CD4-positive, alpha-beta T cell (primary cell): ENCODE results near the gene CD7. TPM values are rescaled to one million over a fixed set of nuclear protein-coding genes. Genes with fewer than 3 reads are reported as not detected.

Experiments
- ATAC-seq: fragments of 200-7000 bp; cut with Tn5 transposase; one replicate; pipeline ENCODE4 v1.10.0; 2022; ENCODE audit warnings: mild to moderate bottlenecking; ENCODE audit not compliant: poor library complexity
- CTCF ChIA-PET: fragments of 350-600 bp; sonication (Branson Sonifier 250); formaldehyde crosslinking; loops from one replicate; lab custom pipeline; 2021; ENCODE audit warnings: antibody characterized with exemption, inconsistent platforms; lab: Charles Lee
- POLR2A ChIA-PET: fragments of 350-600 bp; sonication (Branson Sonifier 250); formaldehyde crosslinking; loops from one replicate; lab custom pipeline; 2021; ENCODE audit warnings: antibody characterized with exemption, inconsistent platforms; lab: Charles Lee
- DNase-seq, 14 experiments: peaks; one replicate each; pipeline ENCODE4 v3.0.0-alpha.2; 2013 to 2020; ENCODE audit warnings: mixed read lengths in 2 of 14
- H3K27ac ChIP-seq, 2 donors: one replicate each; pipeline versions ENCODE4 v1.5.1 to v1.7.0; 2013; ENCODE audit warnings: low read length in 2 of 2, low read depth in 1 of 2, mild to moderate bottlenecking in 1 of 2
- H3K27me3 ChIP-seq, 2 experiments: 1 replicate in 1 of 2; 2 replicates in 1 of 2; pipeline versions ENCODE4 v1.6.1 to v1.7.0; 2013; ENCODE audit warnings: low read length in 2 of 2, control low read depth in 1 of 2, mild to moderate bottlenecking in 1 of 2, moderate library complexity in 1 of 2; ENCODE audit not compliant: insufficient read depth in 2 of 2, control insufficient read depth in 1 of 2
- H3K36me3 ChIP-seq: one replicate; pipeline ENCODE4 v1.6.1; 2013; ENCODE audit warnings: low read length, control low read depth; ENCODE audit not compliant: insufficient read depth
- H3K4me1 ChIP-seq: one replicate; pipeline ENCODE4 v1.6.1; 2013; ENCODE audit warnings: low read length, control low read depth; ENCODE audit not compliant: insufficient read depth
- H3K4me3 ChIP-seq: one replicate; pipeline ENCODE4 v1.5.1; 2013; ENCODE audit warnings: mild to moderate bottlenecking, low read length, moderate library complexity
- H3K9me3 ChIP-seq, 2 experiments: 1 replicate in 1 of 2; 2 replicates in 1 of 2; pipeline versions ENCODE4 v1.6.1 to v1.7.0; 2013; ENCODE audit warnings: low read length in 2 of 2, mild to moderate bottlenecking in 2 of 2, control low read depth in 1 of 2, moderate library complexity in 1 of 2; ENCODE audit not compliant: control insufficient read depth in 1 of 2, insufficient read depth in 1 of 2
- H3K27ac Mint-ChIP-seq: one replicate; pipeline ENCODE4 v1.8.0; 2020; ENCODE audit warnings: mixed read lengths
- H3K27me3 Mint-ChIP-seq: one replicate; pipeline ENCODE4 v1.8.0; 2021; ENCODE audit warnings: mixed read lengths
- H3K36me3 Mint-ChIP-seq: one replicate; pipeline ENCODE4 v1.8.0; 2021; ENCODE audit warnings: low read depth, mixed read lengths
- H3K4me1 Mint-ChIP-seq: one replicate; pipeline ENCODE4 v1.8.0; 2021; ENCODE audit warnings: low read depth, mixed read lengths
- H3K4me3 Mint-ChIP-seq: one replicate; pipeline ENCODE4 v1.8.0; 2020; ENCODE audit warnings: mild to moderate bottlenecking, mixed read lengths
- H3K9me3 Mint-ChIP-seq: one replicate; pipeline ENCODE4 v1.8.0; 2020; ENCODE audit warnings: mixed read lengths
- intact Hi-C, 2 experiments: fragments of 100-400 bp; cut with DNase I in 1 of 2; cut with micrococcal nuclease in 1 of 2; formaldehyde crosslinking; loops; one replicate each; pipeline versions ENCODE4 v1.15.1 to v1.9.0; 2023 to 2025; cut with DNase I, micrococcal nuclease
- total RNA-seq, 174 experiments: library from RNA in 2 of 174; stranded (reverse) in 2 of 174; gene quantifications; one replicate each; pipeline ENCODE4 v1.2.3 and lab custom pipeline; 2021 to 2026
- TF ChIP-seq, protein P1 (sequence below): fragments of 200-600 bp; IDR thresholded peaks from one replicate; pipeline ENCODE4 v1.8.0; 2022; ENCODE audit warnings: antibody characterized with exemption, mild to moderate bottlenecking

Gene CD7
- total RNA-seq, 2 experiments from 2014 or later = 225 to 234 TPM

DNA sequence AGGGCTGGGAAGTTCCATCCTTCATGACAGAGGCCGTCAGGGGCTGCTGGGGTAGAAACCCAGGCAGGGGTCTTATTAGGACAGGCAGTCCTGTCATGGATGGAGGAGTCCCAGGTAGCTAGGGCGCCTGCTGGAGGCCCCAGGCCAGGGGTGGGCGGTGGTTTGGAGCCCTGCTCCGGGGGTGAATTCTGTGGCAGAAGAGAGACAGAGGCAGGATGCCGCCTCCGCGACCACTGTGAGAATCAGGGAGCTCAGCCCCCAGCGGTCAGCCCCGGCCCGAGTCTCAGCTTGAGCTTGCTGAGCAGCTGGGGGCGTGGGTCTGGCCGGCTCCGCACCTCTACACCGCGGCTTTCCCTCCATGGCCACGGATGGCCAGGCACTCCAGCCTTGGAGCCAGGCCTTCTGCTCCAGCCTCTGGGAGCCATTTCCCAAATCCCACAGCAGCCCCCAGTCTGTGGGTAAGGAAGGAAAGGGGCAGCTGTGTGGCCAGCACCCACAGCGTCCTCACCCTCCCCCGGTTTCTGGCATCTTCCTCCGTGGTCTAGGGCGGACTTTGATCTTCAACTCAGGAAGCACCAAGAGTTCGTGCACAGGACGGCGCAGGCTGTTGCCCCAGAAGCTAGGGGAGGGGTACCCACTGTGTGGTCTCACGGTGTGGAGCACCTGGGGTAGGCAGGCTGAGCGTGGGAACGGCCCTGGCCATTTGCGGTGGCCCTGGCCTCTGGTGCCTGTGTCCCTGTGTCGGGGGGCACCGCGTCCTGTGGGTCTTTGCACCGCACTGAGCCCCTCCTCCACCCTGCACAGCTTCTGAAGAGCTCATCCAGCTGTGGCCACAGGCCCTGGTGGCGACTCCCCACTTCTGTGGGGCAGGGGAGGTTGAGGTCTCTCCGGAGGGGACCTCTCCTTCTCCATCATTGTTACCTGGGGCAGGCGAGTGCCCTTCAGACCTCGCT, 14.1 kb downstream of the CD7 start:
- H3K27ac Mint-ChIP-seq = peak overlapping the region; percentile 100
- DNase-seq = peak in 11 of 14 experiments; percentile 32 to 76 (median 48)
- ChIA-PET CTCF (interaction anchor here (0.8 to 1.7 kb wide), 3 partner anchors 18 to 67 kb away, joined by 3 to 7 read pairs (median 3); partner anchors contain the start of gene CSNK1D), POLR2A (interaction anchor here (0.9 to 8.9 kb wide), 13 partner anchors 8 to 280 kb away, joined by 3 to 157 read pairs (median 3); partner anchors contain the start of genes CD7, CENPX, DCXR and DUS1L)
- peak overlapping the region; percentile 87 for H3K4me3 Mint-ChIP-seq
- no peaks in the 10 kb centered on the region for H3K9me3 ChIP-seq
- TF ChIP-seq, protein P1, sequence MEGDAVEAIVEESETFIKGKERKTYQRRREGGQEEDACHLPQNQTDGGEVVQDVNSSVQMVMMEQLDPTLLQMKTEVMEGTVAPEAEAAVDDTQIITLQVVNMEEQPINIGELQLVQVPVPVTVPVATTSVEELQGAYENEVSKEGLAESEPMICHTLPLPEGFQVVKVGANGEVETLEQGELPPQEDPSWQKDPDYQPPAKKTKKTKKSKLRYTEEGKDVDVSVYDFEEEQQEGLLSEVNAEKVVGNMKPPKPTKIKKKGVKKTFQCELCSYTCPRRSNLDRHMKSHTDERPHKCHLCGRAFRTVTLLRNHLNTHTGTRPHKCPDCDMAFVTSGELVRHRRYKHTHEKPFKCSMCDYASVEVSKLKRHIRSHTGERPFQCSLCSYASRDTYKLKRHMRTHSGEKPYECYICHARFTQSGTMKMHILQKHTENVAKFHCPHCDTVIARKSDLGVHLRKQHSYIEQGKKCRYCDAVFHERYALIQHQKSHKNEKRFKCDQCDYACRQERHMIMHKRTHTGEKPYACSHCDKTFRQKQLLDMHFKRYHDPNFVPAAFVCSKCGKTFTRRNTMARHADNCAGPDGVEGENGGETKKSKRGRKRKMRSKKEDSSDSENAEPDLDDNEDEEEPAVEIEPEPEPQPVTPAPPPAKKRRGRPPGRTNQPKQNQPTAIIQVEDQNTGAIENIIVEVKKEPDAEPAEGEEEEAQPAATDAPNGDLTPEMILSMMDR = no peak
- H3K36me3 ChIP-seq = no peaks in the 10 kb centered on the region
- H3K27ac ChIP-seq = peak overlapping the region; percentile 62 to 70
- no peaks in the 10 kb centered on the region for H3K27me3 Mint-ChIP-seq
- ATAC-seq = peak; percentile 45
- H3K27me3 ChIP-seq = no peaks in the 10 kb centered on the region
- peaks cover 2% of the 10 kb centered on the region for H3K36me3 Mint-ChIP-seq
- intact Hi-C loops = loop anchor here in 1 of 2 experiments (5.0 kb wide), 1 partner anchor 46 kb away; no protein-coding TSS in a partner anchor
- H3K4me1 Mint-ChIP-seq = peaks cover 78% of the 10 kb centered on the region
- peak overlapping the region; percentile 52 for H3K4me3 ChIP-seq
- peaks cover 80% of the 10 kb centered on the region for H3K4me1 ChIP-seq
- no peaks in the 10 kb centered on the region for H3K9me3 Mint-ChIP-seq

DNA sequence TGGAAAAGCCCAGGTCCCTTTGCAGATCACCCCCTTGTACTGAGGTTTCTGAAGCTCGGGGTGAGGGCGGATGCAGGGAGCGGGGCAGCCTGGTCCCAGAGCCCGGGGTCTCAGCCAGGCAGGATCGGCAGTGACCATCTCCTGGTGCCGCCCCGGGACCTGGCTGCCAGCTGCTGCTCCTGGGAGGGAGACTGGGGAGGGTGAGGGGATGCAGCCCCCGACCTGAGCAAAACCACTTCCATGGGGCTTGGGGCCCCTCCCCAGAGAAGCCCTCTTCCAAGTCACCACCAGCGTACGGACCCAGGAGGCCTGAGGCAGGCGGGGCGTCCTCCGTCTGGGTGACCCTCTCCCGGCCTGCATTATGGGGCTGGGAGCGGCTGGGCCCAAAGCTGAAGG, 14.8 kb downstream of the CD7 start:
- TF ChIP-seq, protein P1 = no peak
- peaks cover 80% of the 10 kb centered on the region for H3K4me1 Mint-ChIP-seq
- H3K36me3 Mint-ChIP-seq = peaks cover 9% of the 10 kb centered on the region
- intact Hi-C loops = loop anchor here in 1 of 2 experiments (5.0 kb wide), 1 partner anchor 45 kb away; no protein-coding TSS in a partner anchor
- H3K27me3 Mint-ChIP-seq = no peaks in the 10 kb centered on the region
- Histone ChIP-seq H3K4me1 (peaks cover 87% of the 10 kb centered on the region), H3K27me3 (no peaks in the 10 kb centered on the region), H3K27ac (peak overlapping the region; percentile 62 to 70), H3K4me3 (peak overlapping the region; percentile 52), H3K36me3 (no peaks in the 10 kb centered on the region), H3K9me3 (no peaks in the 10 kb centered on the region)
- ATAC-seq (no peak), DNase-seq (peak in 1 of 14 experiments; percentile 36)
- ChIA-PET POLR2A (interaction anchor here (0.5 to 8.9 kb wide), 11 partner anchors 10 to 280 kb away, joined by 3 to 157 read pairs (median 3); partner anchors contain the start of genes CD7, CENPX, DCXR and LRRC45), CTCF (interaction anchor here (0.7 to 1.7 kb wide), 2 partner anchors 18 to 56 kb away, joined by 3 to 7 read pairs; no protein-coding TSS in a partner anchor)
- peak overlapping the region; percentile 88 for H3K4me3 Mint-ChIP-seq
- H3K9me3 Mint-ChIP-seq = no peaks in the 10 kb centered on the region
- H3K27ac Mint-ChIP-seq = peak overlapping the region; percentile 100

DNA sequence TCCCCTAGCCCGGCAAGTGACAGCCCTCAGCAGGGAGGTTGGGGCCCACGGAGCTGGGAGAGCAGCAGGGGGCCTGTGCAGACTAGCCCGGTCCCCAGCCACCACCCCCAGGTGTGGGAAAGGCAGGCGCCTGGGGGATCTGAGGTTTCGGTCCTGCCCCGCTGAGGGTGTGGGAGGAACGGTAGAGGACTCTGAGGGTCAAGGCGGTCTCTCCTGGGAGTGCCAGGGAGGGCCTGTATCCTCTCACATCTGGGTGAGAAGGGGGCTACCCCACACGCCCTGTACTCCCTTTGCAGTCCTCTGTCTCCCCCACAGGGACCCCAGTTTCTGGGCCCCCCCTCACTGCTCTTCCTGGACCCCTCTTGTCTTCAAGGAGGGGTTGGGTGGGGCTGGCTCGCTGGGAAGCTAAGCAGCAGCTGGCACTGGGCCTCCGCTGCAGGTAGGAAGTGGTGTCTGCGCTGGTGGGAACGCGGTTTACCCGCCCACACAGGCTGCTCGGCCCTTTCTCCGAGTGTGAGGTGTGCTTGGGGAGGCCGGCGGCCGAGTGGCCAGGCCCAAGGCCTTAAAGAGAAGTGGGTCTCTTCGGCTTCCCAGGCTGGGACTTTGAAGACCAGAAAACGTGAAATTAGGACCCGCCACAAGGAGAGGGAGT, 15.4 kb downstream of the CD7 start:
- Mint-ChIP-seq H3K4me3 (peak overlapping the region; percentile 88), H3K27ac (peak overlapping the region; percentile 100), H3K9me3 (no peaks in the 10 kb centered on the region), H3K36me3 (peaks cover 14% of the 10 kb centered on the region), H3K4me1 (peaks cover 85% of the 10 kb centered on the region), H3K27me3 (no peaks in the 10 kb centered on the region)
- intact Hi-C loops = loop anchor here in 1 of 2 experiments (1.0 to 5.0 kb wide), 2 partner anchors 14 to 45 kb away; no protein-coding TSS in a partner anchor
- peak overlapping the region; percentile 62 to 70 for H3K27ac ChIP-seq
- CTCF ChIA-PET = interaction anchor here (0.7 to 3.3 kb wide), 6 partner anchors 11 to 66 kb away, joined by 3 to 16 read pairs (median 6); no protein-coding TSS in a partner anchor
- no peaks in the 10 kb centered on the region for H3K9me3 ChIP-seq
- H3K4me3 ChIP-seq = peak overlapping the region; percentile 52
- DNase-seq (peak in 11 of 14 experiments; percentile 38 to 71 (median 58)), ATAC-seq (no peak)
- peaks cover 93% of the 10 kb centered on the region for H3K4me1 ChIP-seq
- no peaks in the 10 kb centered on the region for H3K27me3 ChIP-seq
- no peaks in the 10 kb centered on the region for H3K36me3 ChIP-seq
- TF ChIP-seq, protein P1 = no peak
- POLR2A ChIA-PET = interaction anchor here (0.5 to 8.9 kb wide), 11 partner anchors 9 to 264 kb away, joined by 3 to 157 read pairs (median 3); partner anchors contain the start of genes CD7, DCXR and SECTM1
